Prostate gland (tissue), 2 donors: ENCODE results near the gene ZNF132. TPM values are rescaled to one million over a fixed set of nuclear protein-coding genes. Genes with fewer than 3 reads are reported as not detected.
A peak's percentile ranks its signal among the peaks of the same experiment; 100 is the strongest.

Source experiments
- DNase-seq: peaks from one replicate; pipeline ENCODE4 v3.0.0-alpha.2; 2019; ENCODE audit warnings: low spot score
- H3K27ac ChIP-seq, 2 donors: fragments of 200-600 bp; sonication (generic); 2 replicates each; pipeline ENCODE4 v1.5.1; 2017 to 2019
- H3K27me3 ChIP-seq: fragments of 200-600 bp; sonication (generic); replicated peaks from 2 replicates; pipeline ENCODE4 v1.5.1; 2019; ENCODE audit not compliant: insufficient read depth
- H3K36me3 ChIP-seq, 2 donors: fragments of 200-600 bp; sonication (generic); 1 replicate in 1 of 2; 2 replicates in 1 of 2; pipeline versions ENCODE4 v1.5.1 to v1.8.1; 2017 to 2019
- H3K4me1 ChIP-seq: fragments of 200-600 bp; sonication (generic); replicated peaks from 2 replicates; pipeline ENCODE4 v1.5.1; 2019
- H3K4me3 ChIP-seq, 2 donors: fragments of 200-600 bp; sonication (generic); 2 replicates each; pipeline ENCODE4 v1.5.1; 2017 to 2019
- H3K9me3 ChIP-seq: fragments of 200-600 bp; sonication (generic); 2 replicates; pipeline ENCODE4 v1.5.1; 2017
- CTCF ChIP-seq, 4 experiments: fragments of 200-600 bp in 2 of 4; fragments of 450-650 bp in 2 of 4; sonication (generic) in 2 of 4; IDR thresholded peaks; 1 replicate in 3 of 4; 2 replicates in 1 of 4; pipeline ENCODE4 v1.5.1; 2016 to 2019; ENCODE audit warnings: antibody characterized with exemption in 4 of 4, mild to moderate bottlenecking in 2 of 4, moderate library complexity in 2 of 4
- POLR2A ChIP-seq: fragments of 450-650 bp; IDR thresholded peaks from one replicate; pipeline ENCODE4 v1.6.1; 2016; ENCODE audit warnings: antibody characterized with exemption, mild to moderate bottlenecking
- POLR2AphosphoS5 ChIP-seq: sonication (generic); formaldehyde crosslinking; IDR thresholded peaks from one replicate; pipeline ENCODE4 v1.6.1; 2017; ENCODE audit warnings: antibody characterized with exemption
- WGBS: methylation state at CpG from one replicate; pipeline ENCODE4 v1.1.5; 2018; 5-methylcytosine and 5-hydroxymethylcytosine counted together
- intact Hi-C: fragments of 100-400 bp; cut with DNase I; formaldehyde crosslinking; loops from one replicate; pipeline ENCODE4 v1.14.2; 2022
- total RNA-seq, 2 donors: library from RNA; depleted of rRNA; stranded (reverse); fragments of >200 nt; gene quantifications; one replicate each; pipeline ENCODE4 v1.1.0, GENCODE V29; 2016

Gene ZNF132
- total RNA-seq, 2 donors from 2014 or later, result 8.1 to 12.2 TPM

GRCh38 chr19:58479736-58480480, 40.0 kb upstream of the ZNF132 start:
- no peak for DNase-seq
- intact Hi-C loops, result no loop called here
- Histone ChIP-seq H3K4me1 (peaks cover 11% of the 10 kb centered on the region), H3K4me3 (no peak overlapping the region), H3K36me3 (no peaks in the 10 kb centered on the region), H3K27me3 (no peaks in the 10 kb centered on the region), H3K27ac (no peak overlapping the region), H3K9me3 (no peaks in the 10 kb centered on the region)
- WGBS, result 90% methylated on average over 24 of the region's 28 CpGs
- no peak for TF ChIP-seq POLR2AphosphoS5
- no peak for TF ChIP-seq CTCF (IDR thresholded peaks at IDR 0.05)
- no peak for TF ChIP-seq POLR2A

GRCh38 chr19:58479303-58479702, 39.4 kb upstream of the ZNF132 start:
- H3K36me3 ChIP-seq, result no peaks in the 10 kb centered on the region
- H3K4me3 ChIP-seq, result no peak overlapping the region
- TF ChIP-seq POLR2A (no peak), CTCF (IDR thresholded peaks at IDR 0.05) (no peak), POLR2AphosphoS5 (no peak)
- H3K27me3 ChIP-seq, result no peaks in the 10 kb centered on the region
- no peaks in the 10 kb centered on the region for H3K9me3 ChIP-seq
- intact Hi-C loops, result no loop called here
- H3K27ac ChIP-seq, result no peak overlapping the region
- peaks cover 11% of the 10 kb centered on the region for H3K4me1 ChIP-seq
- DNase-seq, result no peak
- WGBS, result 74% methylated on average over 7 of the region's 7 CpGs

- DNase-seq, result no peak
- WGBS, result 86% methylated on average over 1 of the region's 1 CpG
- TF ChIP-seq POLR2A (no peak), POLR2AphosphoS5 (no peak), CTCF (IDR thresholded peaks at IDR 0.05) (no peak)
- Histone ChIP-seq H3K27me3 (no peaks in the 10 kb centered on the region), H3K9me3 (no peaks in the 10 kb centered on the region), H3K4me1 (peaks cover 11% of the 10 kb centered on the region), H3K36me3 (no peaks in the 10 kb centered on the region), H3K4me3 (no peak overlapping the region), H3K27ac (no peak overlapping the region)
- intact Hi-C loops, result no loop called here
Measured at GRCh38 chr19:58477871-58478270, 37.9 kb upstream of the ZNF132 start.

- H3K4me1 ChIP-seq, result peaks cover 11% of the 10 kb centered on the region
- H3K9me3 ChIP-seq, result no peaks in the 10 kb centered on the region
- TF ChIP-seq CTCF (IDR thresholded peaks at IDR 0.05) (no peak), POLR2AphosphoS5 (no peak), POLR2A (no peak)
- no peak for DNase-seq
- peak overlapping the region in 1 of 2 donors; percentile 58 for H3K4me3 ChIP-seq
- H3K27me3 ChIP-seq, result no peaks in the 10 kb centered on the region
- intact Hi-C loops, result no loop called here
- H3K36me3 ChIP-seq, result no peaks in the 10 kb centered on the region
- H3K27ac ChIP-seq, result peak overlapping the region; percentile 85 to 86
- 86% methylated on average over 15 of the region's 15 CpGs for WGBS
Measured at GRCh38 chr19:58477130-58477529, 37.2 kb upstream of the ZNF132 start.

GRCh38 chr19:58476498-58477015, 36.6 kb upstream of the ZNF132 start:
- Histone ChIP-seq H3K27me3 (no peaks in the 10 kb centered on the region), H3K27ac (peak overlapping the region; percentile 85 to 86), H3K4me3 (peak overlapping the region; percentile 52 to 58), H3K36me3 (no peaks in the 10 kb centered on the region), H3K4me1 (peaks cover 11% of the 10 kb centered on the region), H3K9me3 (no peaks in the 10 kb centered on the region)
- no peak for DNase-seq
- TF ChIP-seq POLR2A (no peak), CTCF (IDR thresholded peaks at IDR 0.05) (no peak), POLR2AphosphoS5 (no peak)
- intact Hi-C loops, result no loop called here
- WGBS, result 1% methylated on average over 27 of the region's 27 CpGs
